GM12878 (cell line): Measurements from ENCODE around the gene KPNA1. TPM values are rescaled to one million over a fixed set of nuclear protein-coding genes. Genes with fewer than 3 reads are reported as not detected.

ENCODE experiments used
- ATAC-seq: fragments of 200-7000 bp; cut with Tn5 transposase; 3 replicates; pipeline ENCODE4 v1.9.1; 2020; ENCODE audit warnings: mild to moderate bottlenecking, moderate library complexity
- BruUV-seq: library from RNA; stranded (reverse); fragments of 400-500 nt; replicated peaks from 2 replicates; lab custom pipeline; 2021; lab: Mats Ljungman, UMichigan
- CTCF ChIA-PET: fragments of 300-600 bp; sonication (Branson Sonifier 250); formaldehyde crosslinking; extraction: SDS; loops from one replicate; lab custom pipeline; 2021; ENCODE audit warnings: inconsistent platforms; lab: Yijun Ruan, JAX
- POLR2A ChIA-PET: fragments of 350-600 bp; formaldehyde crosslinking; extraction: SDS; loops from one replicate; lab custom pipeline; 2021; ENCODE audit warnings: inconsistent platforms; lab: Charles Lee
- RAD21 ChIA-PET: fragments of 300-600 bp; sonication (Branson Sonifier 250); formaldehyde crosslinking; loops from one replicate; lab custom pipeline; 2023; ENCODE audit warnings: antibody characterized with exemption; ENCODE audit not compliant: unreplicated experiment; lab: Charles Lee
- SMC1A ChIA-PET: fragments of 300-600 bp; sonication (Branson Sonifier 250); formaldehyde crosslinking; loops from one replicate; lab custom pipeline; 2023; ENCODE audit not compliant: unreplicated experiment, uncharacterized antibody; lab: Charles Lee
- DNase-seq: peaks from one replicate; pipeline ENCODE4 v3.0.0-alpha.2; 2011; ENCODE audit warnings: low read depth, low spot score
- FAIRE-seq: peaks from 3 replicates; lab custom pipeline; 2011; peaks lifted over from hg19 to GRCh38; lab: Jason Lieb, UNC
- H2AFZ ChIP-seq: 2 replicates; pipeline ENCODE4 v1.6.0; 2011; ENCODE audit warnings: low read depth, low read length, control low read depth; ENCODE audit not compliant: control insufficient read depth
- H3K27ac ChIP-seq: 2 replicates; pipeline ENCODE4 v1.5.1; 2011; ENCODE audit warnings: control low read depth; ENCODE audit not compliant: control insufficient read depth, insufficient read depth
- H3K27me3 ChIP-seq, 2 experiments: replicated peaks in 1 of 2; 2 replicates each; pipeline versions ENCODE4 v1.6.0 to v1.6.1; 2011; ENCODE audit warnings: low read length in 1 of 2; ENCODE audit not compliant: control insufficient read depth in 2 of 2, insufficient read depth in 2 of 2
- H3K36me3 ChIP-seq, 2 experiments: 2 replicates each; pipeline ENCODE4 v1.5.1; 2011; ENCODE audit warnings: low read length in 1 of 2; ENCODE audit not compliant: control insufficient read depth in 2 of 2, insufficient read depth in 2 of 2
- H3K4me1 ChIP-seq: 2 replicates; pipeline ENCODE4 v1.6.1; 2011; ENCODE audit warnings: mild to moderate bottlenecking, low read length, moderate library complexity, mixed read lengths; ENCODE audit not compliant: control insufficient read depth, insufficient read depth
- H3K4me2 ChIP-seq: 2 replicates; pipeline ENCODE4 v1.6.0; 2011; ENCODE audit warnings: control low read depth; ENCODE audit not compliant: control insufficient read depth, insufficient read depth
- H3K4me3 ChIP-seq: fragments of 200-600 bp; sonication (generic); 2 replicates; pipeline ENCODE4 v1.5.1; 2016
- H3K79me2 ChIP-seq: 2 replicates; pipeline ENCODE4 v1.6.0; 2011; ENCODE audit warnings: low read length; ENCODE audit not compliant: control insufficient read depth, insufficient read depth
- H3K9ac ChIP-seq: 2 replicates; pipeline ENCODE4 v1.8.0; 2011; ENCODE audit warnings: low read length, control low read depth, mixed read lengths; ENCODE audit not compliant: control insufficient read depth, insufficient read depth
- H3K9me3 ChIP-seq: replicated peaks from 3 replicates; pipeline ENCODE4 v1.5.1; 2011; ENCODE audit warnings: mild to moderate bottlenecking, low read length; ENCODE audit not compliant: control insufficient read depth, insufficient read depth
- H4K20me1 ChIP-seq: 2 replicates; pipeline ENCODE4 v1.6.0; 2011; ENCODE audit not compliant: control insufficient read depth, insufficient read depth
- BMI1 ChIP-seq: fragments of 450-650 bp; IDR thresholded peaks from 2 replicates; pipeline ENCODE4 v1.6.1; 2016; ENCODE audit warnings: mild to moderate bottlenecking, moderate library complexity, borderline replicate concordance
- HDGF ChIP-seq: fragments of 450-650 bp; IDR thresholded peaks from 2 replicates; pipeline ENCODE4 v1.6.1; 2016; ENCODE audit warnings: antibody characterized with exemption
- POU2F2 ChIP-seq: IDR thresholded peaks from 3 replicates; pipeline ENCODE4 v1.6.1; 2011; ENCODE audit warnings: low read depth, mild to moderate bottlenecking, low read length, borderline replicate concordance
- RBBP5 ChIP-seq: fragments of 200-600 bp; sonication (generic); conservative IDR thresholded peaks from 2 replicates; pipeline ENCODE4 v1.6.1; 2016
- SMAD5 ChIP-seq: IDR thresholded peaks from 2 replicates; pipeline ENCODE4 v1.6.1; 2016; ENCODE audit warnings: antibody characterized with exemption, low read depth
- SMC3 ChIP-seq: IDR thresholded peaks from 2 replicates; pipeline ENCODE4 v1.6.1; 2011; ENCODE audit warnings: low read length, improper control_type of control experiment, borderline replicate concordance
- SREBF2 ChIP-seq: IDR thresholded peaks from 2 replicates; pipeline ENCODE4 v1.6.1; 2012; ENCODE audit warnings: mild to moderate bottlenecking, low read length
- TCF12 ChIP-seq: IDR thresholded peaks from 2 replicates; pipeline ENCODE4 v1.6.1; 2011; ENCODE audit warnings: low read depth, mild to moderate bottlenecking, low read length
- ZSCAN29 ChIP-seq: fragments of 450-650 bp; IDR thresholded peaks from 2 replicates; pipeline ENCODE4 v1.6.1; 2017; ENCODE audit warnings: mild to moderate bottlenecking, moderate library complexity
- WGBS: methylation state at CpG from one replicate; pipeline ENCODE4 v1.1.6; 2016; ENCODE audit warnings: low lambda C conversion rate; ENCODE audit not compliant: insufficient replicate concordance, insufficient coverage; ENCODE audit errors: missing lambda C conversion rate; 5-methylcytosine and 5-hydroxymethylcytosine counted together
- in situ Hi-C: fragments of 300-500 bp; cut with MboI; formaldehyde crosslinking; loops from 9 replicates; pipeline ENCODE4 v1.14.3; 2018; ENCODE audit warnings: mixed read lengths
- intact Hi-C: fragments of 100-400 bp; cut with micrococcal nuclease; formaldehyde crosslinking; loops from one replicate; pipeline ENCODE4 v1.14.2; 2022; ENCODE audit not compliant: unreplicated experiment
- polyA plus RNA-seq, 11 experiments: library from polyadenylated mRNA; depleted of rRNA in 4 of 11; unstranded in 6 of 11; stranded (reverse) in 5 of 11; fragments of >200 nt; fragmentation: Nextera tagmentation in 4 of 11; fragmentation: Illumina TruSeq in 1 of 11; extraction: Ambion mirVana in 4 of 11; extraction: Trizol in 1 of 11; gene quantifications; 1 replicate in 1 of 11; 2 replicates in 10 of 11; pipeline versions ENCODE4 v1.2.1 to v1.2.3, GENCODE V29; 2011 to 2016; ENCODE audit warnings: inconsistent platforms in 2 of 11, missing spikeins in 2 of 11, low read depth in 1 of 11
- total RNA-seq, 4 experiments: library from RNA; depleted of rRNA in 3 of 4; stranded (reverse); fragments of >200 nt in 3 of 4; fragmentation: Illumina TruSeq in 1 of 4; extraction: Trizol in 1 of 4; gene quantifications; 2 replicates each; pipeline versions ENCODE4 v1.2.1 to v1.2.3, GENCODE V29; 2013 to 2021
- TF ChIP-seq, protein P1 (sequence below): fragments of 450-650 bp; formaldehyde crosslinking; IDR thresholded peaks from 2 replicates; pipeline ENCODE4 v1.5.0; 2022; ENCODE audit warnings: mild to moderate bottlenecking, missing genetic modification characterization

KPNA1 gene
- total and polyA plus RNA-seq, 10 of the 15 experiments (the other 5 are each of a cell fraction or from before 2014, with no cell fraction given) = 8.5 to 52.7 (median 41.0) TPM

DNA sequence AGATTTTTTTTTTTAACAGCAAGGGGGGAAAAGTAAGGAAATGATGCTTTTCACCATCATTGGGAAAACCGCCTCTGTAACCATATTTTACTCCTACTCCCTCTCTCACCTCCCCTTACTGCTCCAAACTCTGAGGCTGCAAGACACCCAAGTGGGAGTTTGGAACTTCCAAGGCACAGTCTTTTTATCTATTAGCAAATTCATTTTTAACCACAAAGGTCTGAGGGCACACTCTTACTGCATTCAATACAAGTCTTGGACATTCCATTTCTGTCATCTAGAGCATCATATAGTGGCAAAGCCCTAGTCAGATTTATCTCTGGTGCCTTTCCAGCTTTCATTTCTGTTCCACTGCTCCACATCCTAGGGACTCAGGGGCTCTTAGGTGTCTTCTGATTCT is 117.5 kb downstream of the KPNA1 start:
- DNase-seq (no peak), FAIRE-seq (no peak), ATAC-seq (no peak; the same call in 1 of the 3 replicates)
- H3K4me3 ChIP-seq = no peak overlapping the region
- H3K9ac ChIP-seq = no peak overlapping the region
- CTCF ChIA-PET = interaction anchor here (1.1 to 1.4 kb wide), 3 partner anchors 10 to 18 kb away, joined by 3 to 9 read pairs (median 5); partner anchors contain the start of genes FAM162A and WDR5B
- POLR2A ChIA-PET = interaction anchor here (0.9 to 1.0 kb wide), 3 partner anchors 11 to 19 kb away, joined by 3 read pairs; partner anchors contain the start of genes FAM162A and WDR5B
- H4K20me1 ChIP-seq = no peaks in the 10 kb centered on the region
- H3K79me2 ChIP-seq = peaks cover 6% of the 10 kb centered on the region
- H3K27ac ChIP-seq = no peak overlapping the region
- no peak overlapping the region for H2AFZ ChIP-seq
- no peaks in the 10 kb centered on the region for H3K9me3 ChIP-seq
- H3K36me3 ChIP-seq = peaks cover 2 to 6% of the 10 kb centered on the region in 2 experiments; a peak in 2 of 4 replicates
- no peaks in the 10 kb centered on the region for H3K4me1 ChIP-seq
- RAD21 ChIA-PET = interaction anchor here (0.7 kb wide), 1 partner anchor 91 kb away, joined by 3 read pairs; no protein-coding TSS in a partner anchor
- intact Hi-C loops (loop anchor here (10.0 kb wide), 2 partner anchors 138 to 628 kb away; partner anchors contain the start of gene SEMA5B), in situ Hi-C loops (no loop called here)
- SMC1A ChIA-PET = interaction anchor here (0.8 to 1.4 kb wide), 2 partner anchors 91 to 95 kb away, joined by 3 to 6 read pairs; no protein-coding TSS in a partner anchor
- H3K4me2 ChIP-seq = no peak overlapping the region
- H3K27me3 ChIP-seq = no peaks in the 10 kb centered on the region
- TF ChIP-seq BMI1 (no peak), SMAD5 (no peak), POU2F2 (no peak), HDGF (no peak), RBBP5 (no peak), TCF12 (no peak), SREBF2 (no peak), SMC3 (no peak), ZSCAN29 (no peak)
- TF ChIP-seq, protein P1, sequence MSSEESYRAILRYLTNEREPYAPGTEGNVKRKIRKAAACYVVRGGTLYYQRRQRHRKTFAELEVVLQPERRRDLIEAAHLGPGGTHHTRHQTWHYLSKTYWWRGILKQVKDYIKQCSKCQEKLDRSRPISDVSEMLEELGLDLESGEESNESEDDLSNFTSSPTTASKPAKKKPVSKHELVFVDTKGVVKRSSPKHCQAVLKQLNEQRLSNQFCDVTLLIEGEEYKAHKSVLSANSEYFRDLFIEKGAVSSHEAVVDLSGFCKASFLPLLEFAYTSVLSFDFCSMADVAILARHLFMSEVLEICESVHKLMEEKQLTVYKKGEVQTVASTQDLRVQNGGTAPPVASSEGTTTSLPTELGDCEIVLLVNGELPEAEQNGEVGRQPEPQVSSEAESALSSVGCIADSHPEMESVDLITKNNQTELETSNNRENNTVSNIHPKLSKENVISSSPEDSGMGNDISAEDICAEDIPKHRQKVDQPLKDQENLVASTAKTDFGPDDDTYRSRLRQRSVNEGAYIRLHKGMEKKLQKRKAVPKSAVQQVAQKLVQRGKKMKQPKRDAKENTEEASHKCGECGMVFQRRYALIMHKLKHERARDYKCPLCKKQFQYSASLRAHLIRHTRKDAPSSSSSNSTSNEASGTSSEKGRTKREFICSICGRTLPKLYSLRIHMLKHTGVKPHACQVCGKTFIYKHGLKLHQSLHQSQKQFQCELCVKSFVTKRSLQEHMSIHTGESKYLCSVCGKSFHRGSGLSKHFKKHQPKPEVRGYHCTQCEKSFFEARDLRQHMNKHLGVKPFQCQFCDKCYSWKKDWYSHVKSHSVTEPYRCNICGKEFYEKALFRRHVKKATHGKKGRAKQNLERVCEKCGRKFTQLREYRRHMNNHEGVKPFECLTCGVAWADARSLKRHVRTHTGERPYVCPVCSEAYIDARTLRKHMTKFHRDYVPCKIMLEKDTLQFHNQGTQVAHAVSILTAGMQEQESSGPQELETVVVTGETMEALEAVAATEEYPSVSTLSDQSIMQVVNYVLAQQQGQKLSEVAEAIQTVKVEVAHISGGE (CRISPR knock-in tag) = no peak
- no TSS peak for BruUV-seq
- WGBS = 80% methylated on average over 1 of the region's 1 CpG
